ENCODE data around the gene PRODH2.

The PRODH2 gene

DNA sequence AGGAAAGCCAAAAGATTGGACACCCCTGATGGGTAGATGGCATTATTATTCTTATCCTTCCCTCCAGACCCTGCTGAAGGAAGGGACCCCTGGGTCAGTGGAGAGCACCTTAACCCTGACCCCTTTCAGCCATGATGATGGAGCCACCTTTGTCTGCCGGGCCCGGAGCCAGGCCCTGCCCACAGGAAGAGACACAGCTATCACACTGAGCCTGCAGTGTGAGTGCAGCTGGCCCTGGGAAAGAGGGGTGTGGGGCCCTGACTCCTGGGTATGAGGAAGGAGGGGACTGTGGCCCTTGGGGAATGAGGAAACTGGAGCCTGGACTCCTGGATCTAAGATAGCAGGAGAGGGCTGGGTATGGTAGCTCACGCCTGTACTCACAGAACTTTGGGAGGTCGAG is 46.8 kb upstream of the PRODH2 start:
- TF ChIP-seq FOXP2 (optimal IDR thresholded peaks at IDR 0.05; ENCODE audit: borderline replicate concordance, extremely low read depth, extremely low read length, insufficient read depth) (no peak), SIN3A (IDR thresholded peaks at IDR 0.05; ENCODE audit: borderline replicate concordance, insufficient read depth, low read length) (no peak), TAF1 (IDR thresholded peaks at IDR 0.05; ENCODE audit: borderline replicate concordance, insufficient read depth, low read length) (no peak), POLR2AphosphoS5 (IDR thresholded peaks at IDR 0.05; ENCODE audit: low read depth, low read length) (no peak)
- TF ChIP-seq, protein P1, sequence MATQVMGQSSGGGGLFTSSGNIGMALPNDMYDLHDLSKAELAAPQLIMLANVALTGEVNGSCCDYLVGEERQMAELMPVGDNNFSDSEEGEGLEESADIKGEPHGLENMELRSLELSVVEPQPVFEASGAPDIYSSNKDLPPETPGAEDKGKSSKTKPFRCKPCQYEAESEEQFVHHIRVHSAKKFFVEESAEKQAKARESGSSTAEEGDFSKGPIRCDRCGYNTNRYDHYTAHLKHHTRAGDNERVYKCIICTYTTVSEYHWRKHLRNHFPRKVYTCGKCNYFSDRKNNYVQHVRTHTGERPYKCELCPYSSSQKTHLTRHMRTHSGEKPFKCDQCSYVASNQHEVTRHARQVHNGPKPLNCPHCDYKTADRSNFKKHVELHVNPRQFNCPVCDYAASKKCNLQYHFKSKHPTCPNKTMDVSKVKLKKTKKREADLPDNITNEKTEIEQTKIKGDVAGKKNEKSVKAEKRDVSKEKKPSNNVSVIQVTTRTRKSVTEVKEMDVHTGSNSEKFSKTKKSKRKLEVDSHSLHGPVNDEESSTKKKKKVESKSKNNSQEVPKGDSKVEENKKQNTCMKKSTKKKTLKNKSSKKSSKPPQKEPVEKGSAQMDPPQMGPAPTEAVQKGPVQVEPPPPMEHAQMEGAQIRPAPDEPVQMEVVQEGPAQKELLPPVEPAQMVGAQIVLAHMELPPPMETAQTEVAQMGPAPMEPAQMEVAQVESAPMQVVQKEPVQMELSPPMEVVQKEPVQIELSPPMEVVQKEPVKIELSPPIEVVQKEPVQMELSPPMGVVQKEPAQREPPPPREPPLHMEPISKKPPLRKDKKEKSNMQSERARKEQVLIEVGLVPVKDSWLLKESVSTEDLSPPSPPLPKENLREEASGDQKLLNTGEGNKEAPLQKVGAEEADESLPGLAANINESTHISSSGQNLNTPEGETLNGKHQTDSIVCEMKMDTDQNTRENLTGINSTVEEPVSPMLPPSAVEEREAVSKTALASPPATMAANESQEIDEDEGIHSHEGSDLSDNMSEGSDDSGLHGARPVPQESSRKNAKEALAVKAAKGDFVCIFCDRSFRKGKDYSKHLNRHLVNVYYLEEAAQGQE (IDR thresholded peaks at IDR 0.05; ENCODE audit: insufficient read depth in 1 of 2, low read depth in 2 of 2, low read length in 2 of 2) = no peak

DNA sequence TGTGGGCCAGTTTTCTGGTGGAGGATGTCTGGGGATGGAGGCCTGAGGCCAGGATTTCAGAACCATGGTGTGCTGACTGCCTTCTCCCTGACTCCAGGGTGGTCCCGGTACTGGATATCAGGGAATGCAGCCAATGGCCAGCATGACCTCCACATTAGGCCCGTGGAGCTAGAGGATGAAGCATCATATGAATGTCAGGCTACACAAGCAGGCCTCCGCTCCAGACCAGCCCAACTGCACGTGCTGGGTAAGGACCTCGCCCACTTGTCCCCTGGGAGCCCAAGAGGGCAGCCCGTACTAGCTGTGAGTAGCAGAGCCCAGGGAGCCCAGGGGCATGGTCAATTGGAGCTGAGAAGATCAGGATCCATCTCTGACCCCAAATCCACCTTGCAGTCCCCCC is 45.7 kb upstream of the PRODH2 start:
- TF ChIP-seq SIN3A (IDR thresholded peaks at IDR 0.05; ENCODE audit: borderline replicate concordance, insufficient read depth, low read length) (no peak), POLR2AphosphoS5 (IDR thresholded peaks at IDR 0.05; ENCODE audit: low read depth, low read length) (no peak), FOXP2 (optimal IDR thresholded peaks at IDR 0.05; ENCODE audit: borderline replicate concordance, extremely low read depth, extremely low read length, insufficient read depth) (no peak), TAF1 (IDR thresholded peaks at IDR 0.05; ENCODE audit: borderline replicate concordance, insufficient read depth, low read length) (no peak)
- TF ChIP-seq, protein P1 (IDR thresholded peaks at IDR 0.05; ENCODE audit: insufficient read depth in 1 of 2, low read depth in 2 of 2, low read length in 2 of 2) = no peak

DNA sequence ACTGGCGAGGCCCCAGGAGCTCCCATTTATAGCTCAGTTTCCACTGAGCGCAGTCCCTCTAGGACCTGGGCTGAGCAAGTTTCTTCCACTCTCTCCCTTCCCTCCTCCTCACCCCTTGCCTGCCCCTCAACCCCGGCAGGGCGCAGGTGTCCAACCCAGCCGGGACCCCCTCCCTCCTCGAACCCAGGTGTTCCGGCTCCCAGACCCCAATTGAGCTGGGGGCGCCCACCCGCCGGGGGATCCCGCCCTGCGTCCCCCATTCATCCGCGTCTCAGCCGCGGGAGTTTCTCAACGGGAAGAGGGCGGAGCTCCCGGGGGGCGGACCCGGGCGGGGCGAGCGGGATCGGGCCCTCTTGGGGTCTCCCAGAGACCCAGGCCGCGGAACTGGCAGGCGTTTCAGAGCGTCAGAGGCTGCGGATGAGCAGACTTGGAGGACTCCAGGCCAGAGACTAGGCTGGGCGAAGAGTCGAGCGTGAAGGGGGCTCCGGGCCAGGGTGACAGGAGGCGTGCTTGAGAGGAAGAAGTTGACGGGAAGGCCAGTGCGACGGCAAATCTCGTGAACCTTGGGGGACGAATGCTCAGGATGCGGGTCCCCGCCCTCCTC is 44.0 kb upstream of the PRODH2 start, which contains the start of gene KIRREL2:
Gene KIRREL2 (plus strand): TSS at position 366 of the 604 bp plus-strand sequence. CDS start 209 bp downstream, at position 575.
- TF ChIP-seq TAF1 (IDR thresholded peaks at IDR 0.05; ENCODE audit: borderline replicate concordance, insufficient read depth, low read length) (0 out of 2 replicates have a peak, but pooled peaks have one; percentile 11), FOXP2 (optimal IDR thresholded peaks at IDR 0.05; ENCODE audit: borderline replicate concordance, extremely low read depth, extremely low read length, insufficient read depth) (no peak), POLR2AphosphoS5 (IDR thresholded peaks at IDR 0.05; ENCODE audit: low read depth, low read length) (peak; percentile 53)

DNA sequence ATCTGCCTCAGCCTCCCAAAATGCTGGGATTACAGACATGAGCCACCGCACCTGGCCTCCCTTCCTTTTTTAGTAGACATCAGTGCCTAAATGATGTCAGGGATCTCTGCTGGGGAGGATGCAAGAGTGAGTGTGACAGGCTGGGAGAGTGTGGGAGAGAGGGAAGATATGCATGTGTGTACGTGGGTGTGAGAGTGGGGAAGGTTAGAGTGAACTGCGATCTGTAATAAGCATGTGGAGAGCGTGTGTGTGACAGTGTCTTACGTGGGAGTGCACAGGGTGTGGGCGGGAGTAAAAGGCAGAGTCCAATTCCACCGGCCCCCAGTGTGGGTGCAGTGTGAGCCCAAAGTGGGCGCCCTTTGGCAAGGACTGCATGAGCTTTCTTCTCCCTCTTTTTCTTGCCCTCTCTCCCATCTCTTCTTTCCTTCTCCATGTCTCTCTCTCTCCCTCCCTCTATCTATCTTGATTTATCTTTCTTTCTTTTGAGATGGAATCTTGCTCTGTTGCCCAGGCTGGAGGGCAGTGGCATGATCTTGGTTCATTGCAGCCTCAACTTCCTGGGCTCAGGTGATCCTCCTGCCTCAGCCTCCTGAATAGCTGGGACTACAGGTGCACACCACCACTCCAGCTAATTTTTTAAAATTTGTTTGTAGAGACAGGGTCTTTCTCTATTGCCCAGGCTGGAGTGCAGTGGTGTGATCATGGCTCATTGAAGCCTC is 40.6 kb upstream of the PRODH2 start:
- TF ChIP-seq POLR2AphosphoS5 (IDR thresholded peaks at IDR 0.05; ENCODE audit: low read depth, low read length) = no peak
- TF ChIP-seq TAF1 (IDR thresholded peaks at IDR 0.05; ENCODE audit: borderline replicate concordance, insufficient read depth, low read length) = no peak
- TF ChIP-seq SIN3A (IDR thresholded peaks at IDR 0.05; ENCODE audit: borderline replicate concordance, insufficient read depth, low read length) = no peak

DNA sequence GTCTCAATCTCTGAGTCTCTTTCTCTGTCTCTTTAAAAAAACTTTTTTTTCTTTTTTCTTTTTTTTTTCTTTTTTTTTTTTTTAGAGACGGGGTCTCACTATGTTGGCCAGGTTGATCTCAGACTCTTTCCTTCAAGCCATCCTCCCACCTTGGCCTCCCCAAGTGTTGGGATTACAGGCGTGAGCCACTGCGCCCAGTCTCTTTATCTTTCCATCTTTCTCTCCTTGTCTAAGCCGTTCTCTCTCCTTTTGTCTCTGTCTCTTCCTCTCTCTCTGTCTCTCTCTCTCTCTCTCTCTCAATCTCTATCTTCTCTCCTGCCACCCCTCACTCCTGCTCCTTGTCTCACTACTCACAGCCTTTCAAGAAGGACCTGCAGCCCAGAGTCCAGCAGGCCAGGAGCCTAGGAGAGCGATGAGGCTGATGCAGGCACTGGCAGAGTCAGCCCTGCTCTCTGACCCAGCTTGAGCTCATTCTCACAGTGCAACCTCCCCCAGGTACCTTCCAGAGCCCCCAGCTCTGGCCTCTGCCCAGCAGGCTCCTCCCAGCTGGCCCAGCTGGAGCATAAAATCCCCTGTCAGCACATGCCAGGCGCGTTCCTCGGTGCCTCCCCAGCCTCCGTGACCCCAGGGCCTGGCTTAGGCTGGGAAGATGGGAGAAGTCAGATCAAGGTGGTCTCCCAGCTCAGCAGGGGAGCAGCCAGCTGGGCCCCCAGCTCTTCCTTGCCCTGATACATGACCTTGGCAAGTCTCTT is 39.6 kb upstream of the PRODH2 start, which contains the start of gene NPHS1:
Gene NPHS1 (minus strand): TSS at position 476 of the 752 bp plus-strand sequence. CDS start 667 bp downstream, outside the sequence.
- TF ChIP-seq POLR2AphosphoS5 (IDR thresholded peaks at IDR 0.05; ENCODE audit: low read depth, low read length) = no peak
- TF ChIP-seq, protein P1 (IDR thresholded peaks at IDR 0.05; ENCODE audit: insufficient read depth in 1 of 2, low read depth in 2 of 2, low read length in 2 of 2) = no peak
- TF ChIP-seq TAF1 (IDR thresholded peaks at IDR 0.05; ENCODE audit: borderline replicate concordance, insufficient read depth, low read length) = no peak
- TF ChIP-seq FOXP2 (optimal IDR thresholded peaks at IDR 0.05; ENCODE audit: borderline replicate concordance, extremely low read depth, extremely low read length, insufficient read depth) = no peak
- no peak for TF ChIP-seq SIN3A (IDR thresholded peaks at IDR 0.05; ENCODE audit: borderline replicate concordance, insufficient read depth, low read length)
